ENCODE results near the gene POP4. TPM values are rescaled to one million over a fixed set of nuclear protein-coding genes. Genes with fewer than 3 reads are reported as not detected.

The POP4 gene
- total RNA-seq, 6 donors from 2014 or later = 29.3 to 59.6 (median 53.8) TPM

- Histone ChIP-seq H3K4me1 (peaks cover 2 to 5% (median 4%) of the 10 kb centered on the region in 4 donors), H3K4me3 (no peak overlapping the region), H3K27me3 (no peaks in the 10 kb centered on the region), H3K27ac (no peak overlapping the region), H3K36me3 (no peaks in the 10 kb centered on the region), H3K9me3 (no peaks in the 10 kb centered on the region)
- DNase-seq (no peak), ATAC-seq (ENCODE audit: low FRiP score in 2 of 2) (no peak)
- 63 to 68% methylated on average over 6 to 7 of the region's 7 CpGs for WGBS, 2 donors
- TF ChIP-seq POLR2AphosphoS5 (IDR thresholded peaks at IDR 0.05) (no peak), CTCF (IDR thresholded peaks at IDR 0.05) (no peak), POLR2A (IDR thresholded peaks at IDR 0.05) (no peak), EP300 (IDR thresholded peaks at IDR 0.05) (no peak)
Observed at GRCh38 chr19:29650772-29651387, 44.8 kb downstream of the POP4 start.

GRCh38 chr19:29651622-29652394, 45.7 kb downstream of the POP4 start:
- DNase-seq (no peak), ATAC-seq (ENCODE audit: low FRiP score in 2 of 2) (no peak)
- TF ChIP-seq CTCF (IDR thresholded peaks at IDR 0.05) (no peak), POLR2AphosphoS5 (IDR thresholded peaks at IDR 0.05) (no peak), POLR2A (IDR thresholded peaks at IDR 0.05) (no peak), EP300 (IDR thresholded peaks at IDR 0.05) (no peak)
- Histone ChIP-seq H3K36me3 (no peaks in the 10 kb centered on the region), H3K9me3 (no peaks in the 10 kb centered on the region), H3K27me3 (no peaks in the 10 kb centered on the region), H3K4me3 (no peak overlapping the region), H3K4me1 (no peaks in the 10 kb centered on the region), H3K27ac (no peak overlapping the region)
- 85 to 87% methylated on average over 7 of the region's 7 CpGs for WGBS, 2 donors

- Histone ChIP-seq H3K27me3 (no peaks in the 10 kb centered on the region), H3K4me1 (no peaks in the 10 kb centered on the region), H3K27ac (no peak overlapping the region), H3K9me3 (no peaks in the 10 kb centered on the region), H3K4me3 (no peak overlapping the region), H3K36me3 (no peaks in the 10 kb centered on the region)
- ATAC-seq (ENCODE audit: low FRiP score in 2 of 2) = no peak
- WGBS, 2 donors = 92 to 94% methylated on average over 5 of the region's 5 CpGs
- DNase-seq = no peak
- TF ChIP-seq EP300 (IDR thresholded peaks at IDR 0.05) (no peak), POLR2AphosphoS5 (IDR thresholded peaks at IDR 0.05) (no peak), CTCF (IDR thresholded peaks at IDR 0.05) (no peak), POLR2A (IDR thresholded peaks at IDR 0.05) (no peak)
Observed at GRCh38 chr19:29653398-29653797, 47.3 kb downstream of the POP4 start.

- Histone ChIP-seq H3K36me3 (no peaks in the 10 kb centered on the region), H3K9me3 (no peaks in the 10 kb centered on the region), H3K27ac (no peak overlapping the region), H3K4me1 (no peaks in the 10 kb centered on the region), H3K4me3 (no peak overlapping the region), H3K27me3 (no peaks in the 10 kb centered on the region)
- WGBS, 2 donors = 58 to 71% methylated on average over 4 of the region's 4 CpGs
- DNase-seq = peak in 1 of 2 donors; percentile 8
- TF ChIP-seq CTCF (IDR thresholded peaks at IDR 0.05) (no peak), POLR2A (IDR thresholded peaks at IDR 0.05) (no peak), POLR2AphosphoS5 (IDR thresholded peaks at IDR 0.05) (no peak), EP300 (IDR thresholded peaks at IDR 0.05) (no peak)
- ATAC-seq (ENCODE audit: low FRiP score in 2 of 2) = no peak
Observed at GRCh38 chr19:29655648-29656335, 49.7 kb downstream of the POP4 start.

All from upper lobe of left lung (tissue), 6 donors.